ENCODE results near the gene AEBP1.

DNA sequence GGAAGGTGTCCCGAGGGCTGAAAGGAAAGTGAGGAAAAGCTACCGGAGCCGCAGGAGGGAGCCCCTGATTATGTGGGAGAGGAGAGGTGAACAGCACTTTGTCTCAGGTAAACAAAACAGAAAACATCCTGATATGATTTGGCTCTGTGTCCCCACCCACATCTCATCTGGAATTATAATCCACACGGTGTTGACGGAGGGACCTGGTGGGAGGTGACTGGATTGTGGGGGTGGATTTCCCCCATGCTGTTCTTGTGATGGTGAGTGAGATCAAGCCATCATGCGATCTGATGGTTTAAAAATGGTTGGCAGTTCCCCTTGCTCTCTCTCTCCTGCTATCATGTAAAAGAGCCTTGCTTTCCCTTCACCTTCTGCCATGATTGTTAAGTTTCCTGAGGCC is 16.2 kb downstream of the AEBP1 start:
- TF ChIP-seq, protein P1, sequence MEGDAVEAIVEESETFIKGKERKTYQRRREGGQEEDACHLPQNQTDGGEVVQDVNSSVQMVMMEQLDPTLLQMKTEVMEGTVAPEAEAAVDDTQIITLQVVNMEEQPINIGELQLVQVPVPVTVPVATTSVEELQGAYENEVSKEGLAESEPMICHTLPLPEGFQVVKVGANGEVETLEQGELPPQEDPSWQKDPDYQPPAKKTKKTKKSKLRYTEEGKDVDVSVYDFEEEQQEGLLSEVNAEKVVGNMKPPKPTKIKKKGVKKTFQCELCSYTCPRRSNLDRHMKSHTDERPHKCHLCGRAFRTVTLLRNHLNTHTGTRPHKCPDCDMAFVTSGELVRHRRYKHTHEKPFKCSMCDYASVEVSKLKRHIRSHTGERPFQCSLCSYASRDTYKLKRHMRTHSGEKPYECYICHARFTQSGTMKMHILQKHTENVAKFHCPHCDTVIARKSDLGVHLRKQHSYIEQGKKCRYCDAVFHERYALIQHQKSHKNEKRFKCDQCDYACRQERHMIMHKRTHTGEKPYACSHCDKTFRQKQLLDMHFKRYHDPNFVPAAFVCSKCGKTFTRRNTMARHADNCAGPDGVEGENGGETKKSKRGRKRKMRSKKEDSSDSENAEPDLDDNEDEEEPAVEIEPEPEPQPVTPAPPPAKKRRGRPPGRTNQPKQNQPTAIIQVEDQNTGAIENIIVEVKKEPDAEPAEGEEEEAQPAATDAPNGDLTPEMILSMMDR (conservative IDR thresholded peaks at IDR 0.05; ENCODE audit: low read depth, low read length): no peak
- TF ChIP-seq BHLHE40 (IDR thresholded peaks at IDR 0.05; ENCODE audit: low read depth, low read length): no peak
- TF ChIP-seq POLR2A (IDR thresholded peaks at IDR 0.05; ENCODE audit: low read depth, low read length): no peak
- no peak for TF ChIP-seq RCOR1 (IDR thresholded peaks at IDR 0.05; ENCODE audit: insufficient replicate concordance, low read length)
